GM21447 (cell line): ENCODE data around the gene TRAF2.
"Not testable (repeated sequence)": the region's sequence is repeated elsewhere in the genome, so short reads cannot be mapped to it uniquely, and the experiment has no call there.

Source experiments
- ATAC-seq: cut with Tn5 transposase; IDR thresholded peaks from one replicate; pipeline ENCODE4 v1.9.1; 2021; ENCODE audit not compliant: unreplicated experiment

TRAF2 gene

GRCh38 chr9:136885950-136886578, at the start of gene TRAF2:
Gene TRAF2 (plus strand): TSS chr9:136886516. CDS start chr9:136898741, 12,225 bp downstream.
- ATAC-seq, result peak; percentile 62

GRCh38 chr9:136837146-136837855, 49.0 kb upstream of the TRAF2 start:
- ATAC-seq, result no peak

GRCh38 chr9:136837856-136838277, 48.4 kb upstream of the TRAF2 start:
- not testable (repeated sequence) for ATAC-seq

GRCh38 chr9:136838314-136839228, 47.7 kb upstream of the TRAF2 start:
- ATAC-seq, result no peak

GRCh38 chr9:136839229-136840139, 46.8 kb upstream of the TRAF2 start:
- no peak for ATAC-seq

GRCh38 chr9:136840140-136840876, 46.0 kb upstream of the TRAF2 start:
- no peak for ATAC-seq

GRCh38 chr9:136840877-136841645, 45.3 kb upstream of the TRAF2 start:
- no peak for ATAC-seq

GRCh38 chr9:136841646-136842379, 44.5 kb upstream of the TRAF2 start:
- ATAC-seq, result not testable (repeated sequence)

GRCh38 chr9:136842380-136842948, 43.9 kb upstream of the TRAF2 start, which contains the start of gene AJM1:
Gene AJM1 (plus strand): TSS chr9:136842478. CDS start chr9:136844415, 1,937 bp downstream.
- ATAC-seq, result peak; percentile 79

- not testable (repeated sequence) for ATAC-seq
Measured at GRCh38 chr9:136843159-136843800, 43.0 kb upstream of the TRAF2 start.

GRCh38 chr9:136843801-136844740, 42.2 kb upstream of the TRAF2 start:
- not testable (repeated sequence) for ATAC-seq

- no peak for ATAC-seq
Measured at GRCh38 chr9:136844761-136845464, 41.4 kb upstream of the TRAF2 start.

GRCh38 chr9:136845465-136846260, 40.7 kb upstream of the TRAF2 start:
- no peak for ATAC-seq

GRCh38 chr9:136846376-136847087, 39.8 kb upstream of the TRAF2 start:
- ATAC-seq, result no peak
